Smooth muscle cell (in vitro differentiated cells): ENCODE data around the gene NKAPL. TPM values are rescaled to one million over a fixed set of nuclear protein-coding genes. Genes with fewer than 3 reads are reported as not detected.

Experiments used
- DNase-seq: peaks from one replicate; lab custom pipeline; 2025; ENCODE audit not compliant: unreplicated experiment; lab: John Stamatoyannopoulos, UW
- H2AFZ ChIP-seq: fragments of 200-600 bp; sonication (generic); 2 replicates; pipeline ENCODE4 v1.6.0; 2016; ENCODE audit warnings: antibody characterized with exemption, low read depth, mild to moderate bottlenecking
- H3F3A ChIP-seq: fragments of 200-600 bp; sonication (generic); 2 replicates; pipeline ENCODE4 v1.6.0; 2017; ENCODE audit warnings: antibody characterized with exemption, low read depth
- H3K27ac ChIP-seq: fragments of 200-600 bp; sonication (generic); 2 replicates; pipeline ENCODE4 v1.5.1; 2016; ENCODE audit warnings: low read depth, mild to moderate bottlenecking
- H3K27me3 ChIP-seq: fragments of 200-600 bp; sonication (generic); 2 replicates; pipeline ENCODE4 v1.6.1; 2016; ENCODE audit warnings: low read depth, mild to moderate bottlenecking
- H3K36me3 ChIP-seq: fragments of 200-600 bp; sonication (generic); 2 replicates; pipeline ENCODE4 v1.5.1; 2016; ENCODE audit warnings: low read depth
- H3K4me1 ChIP-seq: fragments of 200-600 bp; sonication (generic); 2 replicates; pipeline ENCODE4 v1.5.1; 2016; ENCODE audit warnings: low read depth
- H3K4me2 ChIP-seq: fragments of 200-600 bp; sonication (generic); 2 replicates; pipeline ENCODE4 v1.6.0; 2016; ENCODE audit warnings: mild to moderate bottlenecking
- H3K4me3 ChIP-seq: fragments of 200-600 bp; sonication (generic); 2 replicates; pipeline ENCODE4 v1.5.1; 2016; ENCODE audit warnings: mild to moderate bottlenecking
- H3K79me2 ChIP-seq: fragments of 200-600 bp; sonication (generic); 2 replicates; pipeline ENCODE4 v1.6.0; 2016; ENCODE audit warnings: low read depth, mild to moderate bottlenecking
- H3K9ac ChIP-seq: fragments of 200-600 bp; sonication (generic); 2 replicates; pipeline ENCODE4 v1.6.0; 2016; ENCODE audit warnings: low read depth
- H3K9me3 ChIP-seq: fragments of 200-600 bp; sonication (generic); replicated peaks from 2 replicates; pipeline ENCODE4 v1.5.1; 2016; ENCODE audit warnings: low read depth
- H4K20me1 ChIP-seq: fragments of 200-600 bp; sonication (generic); 2 replicates; pipeline ENCODE4 v1.6.0; 2016; ENCODE audit warnings: low read depth
- CTCF ChIP-seq: fragments of 200-600 bp; sonication (generic); IDR thresholded peaks from 2 replicates; pipeline ENCODE4 v1.5.1; 2017; ENCODE audit warnings: borderline replicate concordance, mild to moderate bottlenecking, antibody characterized with exemption; ENCODE audit not compliant: insufficient read depth, poor library complexity, severe bottlenecking
- WGBS: methylation state at CpG from one replicate; pipeline ENCODE4 v1.1.7; 2016; ENCODE audit warnings: low lambda C conversion rate; 5-methylcytosine and 5-hydroxymethylcytosine counted together
- polyA plus RNA-seq: library from polyadenylated mRNA; unstranded; fragments of >200 nt; fragmentation: Nextera tagmentation; extraction: Ambion mirVana; gene quantifications from 2 replicates; pipeline ENCODE4 v1.2.1, GENCODE V29; 2016
- total RNA-seq: library from RNA; depleted of rRNA; stranded (reverse); fragments of >200 nt; gene quantifications from 2 replicates; pipeline ENCODE4 v1.2.3, GENCODE V29; 2014

The NKAPL gene
- total and polyA plus RNA-seq, 2 experiments from 2014 or later, result 0.18 TPM; not detected in 1

GRCh38 chr6:28266962-28267694 lies 8.0 kb downstream of the NKAPL start, which contains the start of gene ZSCAN26:
Gene ZSCAN26 (plus strand): TSS chr6:28267143. CDS start chr6:28271920, 4,777 bp downstream.
- H3K4me1 ChIP-seq, result peaks cover 20% of the 10 kb centered on the region
- peaks cover 9% of the 10 kb centered on the region for H3F3A ChIP-seq
- no peaks in the 10 kb centered on the region for H3K27me3 ChIP-seq
- H2AFZ ChIP-seq, result peak within 1 kb of the TSS; percentile 100
- no peaks in the 10 kb centered on the region for H3K36me3 ChIP-seq
- H3K4me3 ChIP-seq, result peak within 1 kb of the TSS; percentile 93
- peak within 1 kb of the TSS; percentile 88 for H3K4me2 ChIP-seq
- peak within 1 kb of the TSS; percentile 40 for H3K27ac ChIP-seq
- 2% methylated on average over 32 of the region's 32 CpGs for WGBS
- no peaks in the 10 kb centered on the region for H3K9me3 ChIP-seq
- TF ChIP-seq CTCF, result no peak
- DNase-seq, result peak; percentile 86
- H3K79me2 ChIP-seq, result peaks cover 25% of the 10 kb centered on the region
- no peaks in the 10 kb centered on the region for H4K20me1 ChIP-seq
- H3K9ac ChIP-seq, result peak within 1 kb of the TSS; percentile 80

DNA sequence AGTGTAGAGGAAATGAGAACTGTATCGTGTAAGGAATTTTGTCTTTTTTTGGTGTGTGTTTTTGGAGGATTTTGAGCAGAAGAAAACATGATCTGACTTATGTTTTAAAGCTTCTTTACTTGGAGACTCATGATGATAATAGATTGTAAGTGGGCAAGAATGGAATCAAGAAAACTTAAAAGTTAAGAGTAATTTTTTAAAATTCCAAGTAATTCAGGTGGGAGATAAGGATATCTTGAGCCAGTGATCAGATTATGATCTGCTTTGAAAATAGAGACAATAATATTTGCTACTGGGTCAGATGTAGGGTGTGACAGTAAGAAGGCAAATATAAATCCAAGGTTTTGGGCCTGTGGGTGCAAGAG lies 8.6 kb downstream of the NKAPL start:
- Histone ChIP-seq H4K20me1 (no peaks in the 10 kb centered on the region), H3K4me1 (peaks cover 20% of the 10 kb centered on the region), H3K27me3 (no peaks in the 10 kb centered on the region), H3K4me3 (peak overlapping the region; percentile 93), H2AFZ (peak overlapping the region; percentile 100), H3F3A (peaks cover 9% of the 10 kb centered on the region), H3K36me3 (peaks cover 4% of the 10 kb centered on the region), H3K4me2 (peak overlapping the region; percentile 88), H3K79me2 (peaks cover 25% of the 10 kb centered on the region), H3K9me3 (no peaks in the 10 kb centered on the region), H3K9ac (peak overlapping the region; percentile 80), H3K27ac (peak overlapping the region; percentile 40)
- 11% methylated on average over 1 of the region's 1 CpG for WGBS
- TF ChIP-seq CTCF, result no peak
- no peak for DNase-seq

- Histone ChIP-seq H3K4me3 (no peak overlapping the region), H3K27ac (peak overlapping the region; percentile 80), H3K27me3 (no peaks in the 10 kb centered on the region), H3K9ac (no peak overlapping the region), H3K9me3 (no peaks in the 10 kb centered on the region), H2AFZ (no peak overlapping the region), H3K4me2 (peak overlapping the region; percentile 44), H3K4me1 (peaks cover 20% of the 10 kb centered on the region), H4K20me1 (no peaks in the 10 kb centered on the region), H3K79me2 (peaks cover 25% of the 10 kb centered on the region), H3F3A (peaks cover 9% of the 10 kb centered on the region), H3K36me3 (peaks cover 8% of the 10 kb centered on the region)
- TF ChIP-seq CTCF, result no peak
- DNase-seq, result no peak
Measured at GRCh38 chr6:28269492-28269891, 10.4 kb downstream of the NKAPL start.

DNA sequence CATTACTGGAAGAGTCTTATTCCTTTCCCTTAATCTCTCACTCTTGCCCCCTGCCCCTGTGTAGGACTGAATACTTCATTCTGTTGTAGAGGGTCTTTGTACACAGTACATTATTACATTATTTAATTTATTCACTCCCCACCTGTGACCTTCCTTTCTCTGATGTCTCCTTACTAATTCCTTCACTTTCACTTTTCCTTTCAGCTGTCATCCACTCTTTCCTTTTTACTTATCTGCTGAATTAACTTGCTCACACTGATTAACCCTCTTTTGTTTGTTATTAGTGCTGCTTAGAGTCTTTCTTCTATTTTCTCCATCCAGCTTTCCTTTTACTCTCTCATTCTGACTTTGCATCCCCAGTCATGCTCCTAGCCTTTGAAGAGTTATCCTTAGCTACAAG lies 15.8 kb downstream of the NKAPL start:
- peaks cover 13% of the 10 kb centered on the region for H3K36me3 ChIP-seq
- no peaks in the 10 kb centered on the region for H4K20me1 ChIP-seq
- no peak for DNase-seq
- H3K27ac ChIP-seq, result no peak overlapping the region
- TF ChIP-seq CTCF, result no peak
- no peak overlapping the region for H3K9ac ChIP-seq
- H3K4me2 ChIP-seq, result no peak overlapping the region
- H3K27me3 ChIP-seq, result no peaks in the 10 kb centered on the region
- H3K4me1 ChIP-seq, result no peaks in the 10 kb centered on the region
- no peaks in the 10 kb centered on the region for H3K9me3 ChIP-seq
- no peak overlapping the region for H2AFZ ChIP-seq
- no peak overlapping the region for H3K4me3 ChIP-seq
- H3F3A ChIP-seq, result no peaks in the 10 kb centered on the region
- H3K79me2 ChIP-seq, result no peaks in the 10 kb centered on the region
